GM10266 (cell line): ENCODE results near the gene CACNA1C.

Experiments used
- DNase-seq: peaks from one replicate; pipeline ENCODE4 v3.0.0; 2012; ENCODE audit errors: extremely low spot score
- CTCF ChIP-seq: IDR thresholded peaks from 2 replicates; pipeline ENCODE4 v1.5.1; 2012; ENCODE audit warnings: mild to moderate bottlenecking, low read depth; ENCODE audit not compliant: control insufficient read depth, insufficient read depth; ENCODE audit errors: missing control alignments

CACNA1C gene

GRCh38 chr12:2523317-2523716 lies 470.5 kb downstream of the CACNA1C start:
- no peak for TF ChIP-seq CTCF

GRCh38 chr12:2523844-2524243 lies 471.1 kb downstream of the CACNA1C start:
- no peak for DNase-seq
- no peak for TF ChIP-seq CTCF

More at GRCh38 chr12:2523317-2523716, 470.5 kb downstream of the CACNA1C start:
- DNase-seq: no peak

- TF ChIP-seq CTCF: no peak
- no peak for DNase-seq
These were observed 473.6 kb downstream of the CACNA1C start for GRCh38 chr12:2526371-2526770.

DNA sequence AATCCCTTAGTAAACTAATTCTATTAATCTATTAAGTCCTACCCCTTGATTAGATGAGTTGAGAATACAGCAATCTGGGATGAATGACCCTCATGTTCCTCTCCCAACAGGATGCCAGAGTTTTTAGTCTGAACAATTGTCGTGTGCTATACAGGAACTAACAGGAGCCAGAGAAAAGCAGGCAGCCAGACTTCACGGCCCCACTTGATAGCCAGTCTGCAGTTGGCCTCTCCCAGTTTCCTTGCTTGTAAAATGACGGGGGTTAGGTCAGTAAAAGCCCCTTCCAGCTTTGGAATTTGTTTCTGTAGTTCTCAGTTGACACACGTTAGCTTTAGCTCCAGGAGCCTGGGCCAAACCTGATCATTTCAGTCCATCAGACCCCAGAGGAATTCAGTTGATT lies 475.2 kb downstream of the CACNA1C start:
- no peak for DNase-seq
- no peak for TF ChIP-seq CTCF

DNA sequence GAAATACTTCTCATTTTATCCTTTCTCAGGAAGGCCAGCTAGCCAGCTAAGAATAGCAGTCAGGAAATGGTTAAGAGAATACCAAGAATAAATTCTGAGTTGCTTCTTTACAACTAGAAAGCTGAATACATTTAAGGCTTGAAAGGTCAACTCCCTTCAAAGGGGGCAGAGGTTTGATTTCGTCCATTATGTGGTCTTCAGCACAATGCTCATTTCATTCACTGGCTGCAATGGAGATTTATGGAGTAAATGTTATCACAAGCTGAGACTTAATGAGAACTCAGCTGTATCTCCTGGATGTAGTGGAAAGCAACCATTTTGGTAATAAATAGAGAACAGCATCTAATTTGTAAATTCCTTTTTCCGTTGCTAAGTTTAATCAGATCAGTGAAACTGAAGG lies 477.0 kb downstream of the CACNA1C start:
- DNase-seq: no peak
- no peak for TF ChIP-seq CTCF

- no peak for DNase-seq
- no peak for TF ChIP-seq CTCF
These were observed 478.6 kb downstream of the CACNA1C start for GRCh38 chr12:2531371-2531770.

DNA sequence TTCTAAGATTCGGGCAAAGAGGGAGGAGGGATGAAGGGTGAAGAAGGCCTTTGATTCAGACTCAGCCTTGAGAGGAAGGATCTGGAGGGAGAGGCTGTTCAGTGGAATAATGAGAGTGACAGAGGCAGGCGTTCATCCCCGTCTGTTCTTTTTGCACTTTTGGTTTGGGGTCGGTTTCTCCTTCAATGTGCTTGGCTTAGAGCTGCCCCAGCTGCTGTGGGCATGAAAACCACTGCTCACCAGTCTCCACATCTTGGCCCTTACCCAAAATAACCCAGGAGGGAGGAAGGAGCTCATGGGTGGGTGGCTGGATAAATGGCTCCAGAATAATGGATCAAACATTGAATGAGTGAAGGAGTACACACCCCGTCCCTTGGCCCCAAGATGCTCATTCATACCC lies 480.2 kb downstream of the CACNA1C start:
- DNase-seq: no peak
- TF ChIP-seq CTCF: no peak
